Liver (tissue), 9 donors: ENCODE data around the gene OTOG. TPM values are rescaled to one million over a fixed set of nuclear protein-coding genes. Genes with fewer than 3 reads are reported as not detected.

Source experiments
- DNase-seq: peaks from one replicate; pipeline ENCODE4 v3.0.0-alpha.2; 2017; ENCODE audit warnings: low spot score
- H3K27ac ChIP-seq, 2 donors: one replicate each; pipeline ENCODE4 v1.7.0; 2013; ENCODE audit warnings: inconsistent platforms in 2 of 2, low read length in 2 of 2, control low read depth in 1 of 2, low read depth in 1 of 2, mild to moderate bottlenecking in 1 of 2
- H3K27me3 ChIP-seq, 4 donors: one replicate each; pipeline versions ENCODE4 v1.6.1 to v1.7.0; 2013; ENCODE audit warnings: low read length in 3 of 4, inconsistent platforms in 1 of 4, mild to moderate bottlenecking in 1 of 4, moderate library complexity in 1 of 4; ENCODE audit not compliant: control insufficient read depth in 4 of 4, insufficient read depth in 4 of 4
- H3K36me3 ChIP-seq, 4 donors: one replicate each; pipeline versions ENCODE4 v1.6.1 to v1.7.0; 2013; ENCODE audit warnings: low read length in 3 of 4, mild to moderate bottlenecking in 3 of 4, low read depth in 1 of 4, moderate library complexity in 1 of 4; ENCODE audit not compliant: control insufficient read depth in 4 of 4, insufficient read depth in 3 of 4
- H3K4me1 ChIP-seq, 4 donors: one replicate each; pipeline versions ENCODE4 v1.6.1 to v1.7.0; 2013; ENCODE audit warnings: low read length in 3 of 4, mild to moderate bottlenecking in 3 of 4, moderate library complexity in 1 of 4; ENCODE audit not compliant: control insufficient read depth in 4 of 4, insufficient read depth in 4 of 4
- H3K4me3 ChIP-seq, 3 donors: one replicate each; pipeline versions ENCODE4 v1.6.1 to v1.7.0; 2013; ENCODE audit warnings: low read length in 3 of 3, control low read depth in 1 of 3, low read depth in 1 of 3, mild to moderate bottlenecking in 1 of 3
- H3K9ac ChIP-seq, 2 donors: one replicate each; pipeline ENCODE4 v1.7.0; 2013; ENCODE audit warnings: low read length in 2 of 2, mild to moderate bottlenecking in 2 of 2, moderate library complexity in 2 of 2, control low read depth in 1 of 2, low read depth in 1 of 2
- H3K9me3 ChIP-seq, 4 donors: one replicate each; pipeline versions ENCODE4 v1.6.1 to v1.7.0; 2013; ENCODE audit warnings: low read length in 3 of 4; ENCODE audit not compliant: control insufficient read depth in 4 of 4
- EGR1 ChIP-seq, 2 donors: IDR thresholded peaks; 2 replicates each; pipeline ENCODE4 v1.6.1; 2016 to 2018; ENCODE audit warnings: antibody characterized with exemption in 2 of 2, low read depth in 2 of 2
- FOXA1 ChIP-seq: IDR thresholded peaks from 2 replicates; pipeline ENCODE4 v1.6.1; 2016; ENCODE audit warnings: antibody characterized with exemption
- FOXA2 ChIP-seq: IDR thresholded peaks from 2 replicates; pipeline ENCODE4 v1.6.1; 2016; ENCODE audit warnings: antibody characterized with exemption
- GABPA ChIP-seq, 2 donors: IDR thresholded peaks in 1 of 2; conservative IDR thresholded peaks in 1 of 2; 2 replicates each; pipeline ENCODE4 v1.6.1; 2016; ENCODE audit warnings: antibody characterized with exemption in 2 of 2, mild to moderate bottlenecking in 1 of 2, moderate library complexity in 1 of 2
- HNF4A ChIP-seq, 2 donors: conservative IDR thresholded peaks; 2 replicates each; pipeline ENCODE4 v1.6.1; 2016; ENCODE audit warnings: antibody characterized with exemption in 2 of 2, mild to moderate bottlenecking in 2 of 2
- HNF4G ChIP-seq: IDR thresholded peaks from 2 replicates; pipeline ENCODE4 v1.6.1; 2016; ENCODE audit warnings: antibody characterized with exemption
- JUND ChIP-seq, 2 donors: IDR thresholded peaks; 2 replicates each; pipeline ENCODE4 v1.6.1; 2016; ENCODE audit warnings: antibody characterized with exemption in 2 of 2
- NR2F2 ChIP-seq: IDR thresholded peaks from 2 replicates; pipeline ENCODE4 v1.6.1; 2016; ENCODE audit warnings: antibody characterized with exemption
- RAD21 ChIP-seq, 2 donors: IDR thresholded peaks; 2 replicates each; pipeline ENCODE4 v1.6.1; 2016; ENCODE audit warnings: antibody characterized with exemption in 2 of 2, mild to moderate bottlenecking in 2 of 2
- RXRA ChIP-seq, 2 donors: IDR thresholded peaks; 2 replicates each; pipeline ENCODE4 v1.6.1; 2017 to 2018; ENCODE audit warnings: antibody characterized with exemption in 2 of 2, mild to moderate bottlenecking in 1 of 2
- SP1 ChIP-seq: IDR thresholded peaks from 2 replicates; pipeline ENCODE4 v1.6.1; 2018; ENCODE audit warnings: antibody characterized with exemption, mild to moderate bottlenecking
- TAF1 ChIP-seq: conservative IDR thresholded peaks from 2 replicates; pipeline ENCODE4 v1.6.1; 2016; ENCODE audit warnings: antibody characterized with exemption, mild to moderate bottlenecking
- YY1 ChIP-seq: IDR thresholded peaks from 2 replicates; pipeline ENCODE4 v1.6.1; 2016; ENCODE audit warnings: antibody characterized with exemption, mild to moderate bottlenecking
- WGBS: extraction: QIAGEN DNeasy Blood & Tissue Kit; methylation state at CpG from one replicate; pipeline ENCODE4 v1.1.7; 2013; 5-methylcytosine and 5-hydroxymethylcytosine counted together
- polyA plus RNA-seq, 2 donors: library from polyadenylated mRNA; stranded (reverse) in 1 of 2; unstranded in 1 of 2; fragments of 200-250 nt in 1 of 2; fragments of >200 nt in 1 of 2; fragmentation: Nextera tagmentation in 1 of 2; extraction: Ambion mirVana in 1 of 2; gene quantifications; one replicate each; pipeline versions ENCODE4 v1.2.1 to v1.2.3, GENCODE V29; 2013 to 2015
- total RNA-seq, 2 donors: library from RNA; depleted of rRNA; stranded (reverse); fragments of >200 nt; gene quantifications; one replicate each; pipeline ENCODE4 v1.2.3, GENCODE V29; 2014
- TF ChIP-seq, protein P1 (sequence below): fragments of 150-350 bp; IDR thresholded peaks from 2 replicates; pipeline ENCODE4 v1.5.1; 2017; ENCODE audit warnings: improper control_type of control experiment, low read depth, low read length; ENCODE audit not compliant: missing input control
- TF ChIP-seq, protein P2 (sequence below): IDR thresholded peaks from 2 replicates; pipeline ENCODE4 v1.6.1; 2016; ENCODE audit warnings: antibody characterized with exemption
- TF ChIP-seq, protein P3 (sequence below): IDR thresholded peaks from 2 replicates; pipeline ENCODE4 v1.6.1; 2016; ENCODE audit warnings: antibody characterized with exemption, mild to moderate bottlenecking
- TF ChIP-seq, protein P4 (sequence below): IDR thresholded peaks from 2 replicates; pipeline ENCODE4 v1.6.1; 2016; ENCODE audit warnings: antibody characterized with exemption
- TF ChIP-seq, protein P5 (sequence below): IDR thresholded peaks from 2 replicates; pipeline ENCODE4 v1.6.1; 2016; ENCODE audit warnings: antibody characterized with exemption
- donor health status: healthy.
- donor health status: healthy.
- donor health status: healthy.
- donor health status: healthy.
- donor health status: healthy.

Gene OTOG
- total and polyA plus RNA-seq, 4 donors, result not detected

DNA sequence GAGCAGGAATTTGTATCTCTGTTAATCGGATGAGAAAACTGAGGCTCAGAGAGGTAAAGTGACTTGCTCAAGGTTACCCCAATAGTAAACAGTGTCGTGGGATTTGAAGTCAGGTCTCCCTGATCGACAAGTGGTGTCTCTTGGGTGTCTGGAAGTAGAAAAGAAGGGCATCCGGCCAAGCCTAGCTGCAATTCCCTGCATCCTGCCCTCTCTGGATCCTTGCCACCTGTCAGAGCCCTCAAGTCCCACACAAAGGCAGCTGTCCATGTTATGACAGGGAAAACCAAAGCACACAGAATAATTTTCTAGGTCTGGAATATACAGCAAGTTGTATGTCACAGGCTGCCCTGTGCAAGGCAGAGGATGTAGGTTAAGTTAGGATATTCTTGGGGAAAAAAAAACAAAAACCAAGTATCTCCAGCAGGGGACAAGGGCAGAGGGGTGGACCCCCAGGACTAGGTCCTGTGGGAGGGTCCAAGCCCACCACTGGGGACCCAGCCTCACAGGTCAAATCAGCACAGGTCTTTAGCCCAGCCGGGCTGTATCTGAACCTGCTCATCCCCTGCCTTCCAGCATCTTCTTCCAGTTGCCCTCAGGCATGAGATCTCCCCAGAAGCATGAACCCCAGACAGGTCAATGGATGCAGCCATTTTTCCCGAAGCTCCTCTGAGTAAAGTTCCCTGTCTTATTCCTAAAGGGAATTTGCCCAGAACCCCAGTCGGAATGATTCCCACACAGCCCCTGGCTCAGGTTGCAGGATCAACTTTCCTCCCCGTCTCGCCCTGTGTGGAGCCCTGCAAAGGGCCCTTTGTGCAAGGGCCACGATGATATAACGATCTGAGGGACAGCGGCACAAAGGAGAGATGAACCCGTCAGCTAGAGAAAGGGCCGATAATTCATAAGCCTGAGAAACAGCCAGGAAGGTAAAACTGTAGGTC, 17.9 kb upstream of the OTOG start (continued):
- TF ChIP-seq, protein P1, sequence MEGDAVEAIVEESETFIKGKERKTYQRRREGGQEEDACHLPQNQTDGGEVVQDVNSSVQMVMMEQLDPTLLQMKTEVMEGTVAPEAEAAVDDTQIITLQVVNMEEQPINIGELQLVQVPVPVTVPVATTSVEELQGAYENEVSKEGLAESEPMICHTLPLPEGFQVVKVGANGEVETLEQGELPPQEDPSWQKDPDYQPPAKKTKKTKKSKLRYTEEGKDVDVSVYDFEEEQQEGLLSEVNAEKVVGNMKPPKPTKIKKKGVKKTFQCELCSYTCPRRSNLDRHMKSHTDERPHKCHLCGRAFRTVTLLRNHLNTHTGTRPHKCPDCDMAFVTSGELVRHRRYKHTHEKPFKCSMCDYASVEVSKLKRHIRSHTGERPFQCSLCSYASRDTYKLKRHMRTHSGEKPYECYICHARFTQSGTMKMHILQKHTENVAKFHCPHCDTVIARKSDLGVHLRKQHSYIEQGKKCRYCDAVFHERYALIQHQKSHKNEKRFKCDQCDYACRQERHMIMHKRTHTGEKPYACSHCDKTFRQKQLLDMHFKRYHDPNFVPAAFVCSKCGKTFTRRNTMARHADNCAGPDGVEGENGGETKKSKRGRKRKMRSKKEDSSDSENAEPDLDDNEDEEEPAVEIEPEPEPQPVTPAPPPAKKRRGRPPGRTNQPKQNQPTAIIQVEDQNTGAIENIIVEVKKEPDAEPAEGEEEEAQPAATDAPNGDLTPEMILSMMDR, result no peak
- TF ChIP-seq HNF4G, result no peak

DNA sequence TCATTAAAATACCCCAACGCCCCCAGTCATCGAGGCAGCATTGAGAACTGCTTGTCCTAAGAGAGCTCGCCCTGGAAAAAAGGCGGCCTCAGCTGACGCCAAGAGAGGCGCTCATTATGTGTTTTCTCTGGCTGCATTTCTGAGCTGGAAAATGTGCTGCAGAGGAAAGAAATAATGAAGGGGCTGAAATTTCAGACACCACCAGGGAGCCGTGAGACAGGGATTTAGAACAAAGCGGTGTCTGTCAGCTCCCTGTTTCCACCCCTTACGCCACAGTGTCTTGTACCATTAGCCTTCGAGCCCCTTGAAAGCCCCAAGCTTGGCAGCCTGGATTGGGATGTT, 17.2 kb upstream of the OTOG start:
- no peak overlapping the region for H3K4me3 ChIP-seq
- H3K9me3 ChIP-seq, result no peaks in the 10 kb centered on the region
- TF ChIP-seq EGR1 (IDR thresholded peaks at IDR 0.05; ENCODE audit: low read depth in 2 of 2), result no peak
- no peak for TF ChIP-seq HNF4G
- no peak for TF ChIP-seq RXRA (IDR thresholded peaks at IDR 0.05)
- TF ChIP-seq TAF1, result no peak
- TF ChIP-seq RAD21 (IDR thresholded peaks at IDR 0.05), result no peak
- TF ChIP-seq, protein P1, result no peak
- no peak for TF ChIP-seq GABPA (IDR thresholded peaks at IDR 0.05 in 1 of 2, conservative IDR thresholded peaks at IDR 0.05 in 1 of 2)
- TF ChIP-seq, protein P2, sequence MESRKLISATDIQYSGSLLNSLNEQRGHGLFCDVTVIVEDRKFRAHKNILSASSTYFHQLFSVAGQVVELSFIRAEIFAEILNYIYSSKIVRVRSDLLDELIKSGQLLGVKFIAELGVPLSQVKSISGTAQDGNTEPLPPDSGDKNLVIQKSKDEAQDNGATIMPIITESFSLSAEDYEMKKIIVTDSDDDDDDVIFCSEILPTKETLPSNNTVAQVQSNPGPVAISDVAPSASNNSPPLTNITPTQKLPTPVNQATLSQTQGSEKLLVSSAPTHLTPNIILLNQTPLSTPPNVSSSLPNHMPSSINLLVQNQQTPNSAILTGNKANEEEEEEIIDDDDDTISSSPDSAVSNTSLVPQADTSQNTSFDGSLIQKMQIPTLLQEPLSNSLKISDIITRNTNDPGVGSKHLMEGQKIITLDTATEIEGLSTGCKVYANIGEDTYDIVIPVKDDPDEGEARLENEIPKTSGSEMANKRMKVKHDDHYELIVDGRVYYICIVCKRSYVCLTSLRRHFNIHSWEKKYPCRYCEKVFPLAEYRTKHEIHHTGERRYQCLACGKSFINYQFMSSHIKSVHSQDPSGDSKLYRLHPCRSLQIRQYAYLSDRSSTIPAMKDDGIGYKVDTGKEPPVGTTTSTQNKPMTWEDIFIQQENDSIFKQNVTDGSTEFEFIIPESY, result no peak
- TF ChIP-seq, protein P3, sequence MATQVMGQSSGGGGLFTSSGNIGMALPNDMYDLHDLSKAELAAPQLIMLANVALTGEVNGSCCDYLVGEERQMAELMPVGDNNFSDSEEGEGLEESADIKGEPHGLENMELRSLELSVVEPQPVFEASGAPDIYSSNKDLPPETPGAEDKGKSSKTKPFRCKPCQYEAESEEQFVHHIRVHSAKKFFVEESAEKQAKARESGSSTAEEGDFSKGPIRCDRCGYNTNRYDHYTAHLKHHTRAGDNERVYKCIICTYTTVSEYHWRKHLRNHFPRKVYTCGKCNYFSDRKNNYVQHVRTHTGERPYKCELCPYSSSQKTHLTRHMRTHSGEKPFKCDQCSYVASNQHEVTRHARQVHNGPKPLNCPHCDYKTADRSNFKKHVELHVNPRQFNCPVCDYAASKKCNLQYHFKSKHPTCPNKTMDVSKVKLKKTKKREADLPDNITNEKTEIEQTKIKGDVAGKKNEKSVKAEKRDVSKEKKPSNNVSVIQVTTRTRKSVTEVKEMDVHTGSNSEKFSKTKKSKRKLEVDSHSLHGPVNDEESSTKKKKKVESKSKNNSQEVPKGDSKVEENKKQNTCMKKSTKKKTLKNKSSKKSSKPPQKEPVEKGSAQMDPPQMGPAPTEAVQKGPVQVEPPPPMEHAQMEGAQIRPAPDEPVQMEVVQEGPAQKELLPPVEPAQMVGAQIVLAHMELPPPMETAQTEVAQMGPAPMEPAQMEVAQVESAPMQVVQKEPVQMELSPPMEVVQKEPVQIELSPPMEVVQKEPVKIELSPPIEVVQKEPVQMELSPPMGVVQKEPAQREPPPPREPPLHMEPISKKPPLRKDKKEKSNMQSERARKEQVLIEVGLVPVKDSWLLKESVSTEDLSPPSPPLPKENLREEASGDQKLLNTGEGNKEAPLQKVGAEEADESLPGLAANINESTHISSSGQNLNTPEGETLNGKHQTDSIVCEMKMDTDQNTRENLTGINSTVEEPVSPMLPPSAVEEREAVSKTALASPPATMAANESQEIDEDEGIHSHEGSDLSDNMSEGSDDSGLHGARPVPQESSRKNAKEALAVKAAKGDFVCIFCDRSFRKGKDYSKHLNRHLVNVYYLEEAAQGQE, result no peak
- TF ChIP-seq SP1, result no peak
- no peak for TF ChIP-seq NR2F2
- no peak for TF ChIP-seq FOXA1
- TF ChIP-seq, protein P4, sequence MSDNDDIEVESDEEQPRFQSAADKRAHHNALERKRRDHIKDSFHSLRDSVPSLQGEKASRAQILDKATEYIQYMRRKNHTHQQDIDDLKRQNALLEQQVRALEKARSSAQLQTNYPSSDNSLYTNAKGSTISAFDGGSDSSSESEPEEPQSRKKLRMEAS, result no peak
- no peak for TF ChIP-seq FOXA2
- TF ChIP-seq, protein P5, sequence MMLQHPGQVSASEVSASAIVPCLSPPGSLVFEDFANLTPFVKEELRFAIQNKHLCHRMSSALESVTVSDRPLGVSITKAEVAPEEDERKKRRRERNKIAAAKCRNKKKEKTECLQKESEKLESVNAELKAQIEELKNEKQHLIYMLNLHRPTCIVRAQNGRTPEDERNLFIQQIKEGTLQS, result no peak
- TF ChIP-seq YY1, result no peak
- TF ChIP-seq HNF4A (conservative IDR thresholded peaks at IDR 0.05), result no peak
- no peak for TF ChIP-seq JUND (IDR thresholded peaks at IDR 0.05)
- no peak for DNase-seq
- no peaks in the 10 kb centered on the region for H3K36me3 ChIP-seq
- H3K27me3 ChIP-seq, result no peaks in the 10 kb centered on the region
- no peaks in the 10 kb centered on the region for H3K4me1 ChIP-seq
- no peak overlapping the region for H3K9ac ChIP-seq
- 75% methylated on average over 10 of the region's 10 CpGs for WGBS
- no peak overlapping the region for H3K27ac ChIP-seq
